IPS-18c (cell line): ENCODE data around the gene WNT3A.
"Not testable (repeated sequence)": the region's sequence is repeated elsewhere in the genome, so short reads cannot be mapped to it uniquely, and the experiment has no call there.

ENCODE experiments used
- H3K4me3 ChIP-seq: 2 replicates; pipeline ENCODE4 v1.7.0; 2013; ENCODE audit warnings: low read depth, mild to moderate bottlenecking, low read length, moderate library complexity; ENCODE audit not compliant: insufficient read depth
- H3K9me3 ChIP-seq: one replicate; pipeline ENCODE4 v1.6.1; 2013; ENCODE audit warnings: mild to moderate bottlenecking, low read length, moderate library complexity; ENCODE audit not compliant: control insufficient read depth, insufficient read depth

The WNT3A gene

GRCh38 chr1:228018961-228019721 is 12.3 kb downstream of the WNT3A start:
- H3K9me3 ChIP-seq: no peaks in the 10 kb centered on the region

DNA sequence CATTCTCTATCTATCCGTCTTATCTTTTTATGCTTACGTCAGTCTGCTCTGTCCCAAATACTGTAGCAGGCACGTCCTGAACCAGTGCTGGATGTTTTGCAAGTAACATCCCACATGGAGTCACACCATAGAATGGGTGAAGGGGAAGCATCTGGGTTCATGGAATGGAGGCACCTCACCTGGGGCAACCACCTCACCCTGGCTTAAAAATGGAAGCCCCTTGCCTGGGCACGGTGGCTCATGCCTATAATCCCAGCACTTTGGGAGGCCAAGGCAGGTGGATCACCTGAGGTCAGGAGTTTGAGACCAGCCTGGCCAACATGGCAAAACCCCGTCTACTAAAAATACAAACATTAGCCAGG is 12.9 kb downstream of the WNT3A start:
- H3K9me3 ChIP-seq, H3K4me3 ChIP-seq: not testable (repeated sequence)

More at GRCh38 chr1:228018961-228019721, 12.3 kb downstream of the WNT3A start:
- H3K4me3 ChIP-seq: no peak overlapping the region

DNA sequence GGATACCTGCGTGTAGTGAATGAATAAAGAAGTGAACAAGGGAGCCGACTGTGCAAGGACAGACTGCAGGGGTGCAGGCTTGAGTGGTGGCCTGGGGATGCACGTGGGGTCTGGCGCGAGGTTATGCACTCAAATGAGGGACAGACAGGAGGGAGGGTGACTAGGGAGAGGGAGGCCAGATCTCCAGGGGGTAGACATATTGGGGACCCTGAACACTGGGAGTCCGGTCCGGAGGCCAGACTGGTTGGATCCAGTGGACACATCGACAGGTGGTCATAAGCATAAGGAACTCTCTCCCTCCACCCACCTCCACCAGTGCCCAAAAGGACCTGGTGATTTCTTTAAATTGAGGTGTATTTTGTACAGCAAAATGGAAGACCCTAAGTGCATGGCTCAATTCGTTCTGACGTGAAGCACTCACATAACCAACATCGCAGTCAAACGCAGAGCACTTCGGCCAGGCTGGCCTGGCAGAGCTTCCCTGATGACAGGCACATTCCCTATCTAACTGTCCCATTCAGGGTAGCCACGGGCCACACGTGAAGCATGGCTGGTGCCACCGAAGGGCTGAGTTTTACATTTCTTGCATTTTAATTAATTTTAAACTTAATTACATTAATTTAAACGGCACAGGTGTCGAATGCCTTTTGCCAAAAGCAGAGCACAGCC is 14.0 kb downstream of the WNT3A start:
- Histone ChIP-seq H3K4me3 (no peak overlapping the region), H3K9me3 (no peaks in the 10 kb centered on the region)

DNA sequence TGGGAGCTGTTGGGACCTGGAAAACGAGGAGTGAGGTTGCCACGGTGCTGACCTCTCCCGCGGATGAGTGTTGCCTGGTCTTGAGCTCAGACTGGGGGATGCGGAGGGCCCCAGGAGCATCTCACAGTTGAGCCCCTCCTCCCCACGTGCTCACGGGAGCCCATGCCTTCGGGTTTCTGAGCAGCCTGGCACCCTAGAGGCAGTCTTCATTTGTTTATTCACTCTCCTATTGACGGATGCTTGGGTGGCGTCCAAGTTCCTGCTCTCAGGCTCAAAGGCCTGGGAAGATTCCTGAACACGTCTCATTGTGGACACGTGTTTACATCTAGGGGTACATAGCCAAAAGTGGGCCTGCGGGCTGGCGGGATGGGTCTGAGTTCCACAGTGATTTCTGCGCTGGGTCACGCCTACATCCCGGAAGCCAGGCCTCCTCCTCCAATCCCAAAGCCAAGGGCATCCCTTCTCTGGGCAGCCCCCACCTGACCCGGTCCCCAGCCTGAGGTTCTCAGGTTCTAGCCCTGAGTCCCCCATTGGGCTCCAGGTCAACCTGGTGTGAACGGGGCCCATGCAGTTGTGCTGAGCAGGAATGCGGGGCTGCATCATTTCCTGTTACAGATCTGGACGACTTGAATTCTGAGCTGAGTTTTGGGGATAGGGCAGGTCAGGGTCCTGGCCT is 14.7 kb downstream of the WNT3A start:
- H3K4me3 ChIP-seq: no peak overlapping the region
- no peaks in the 10 kb centered on the region for H3K9me3 ChIP-seq

DNA sequence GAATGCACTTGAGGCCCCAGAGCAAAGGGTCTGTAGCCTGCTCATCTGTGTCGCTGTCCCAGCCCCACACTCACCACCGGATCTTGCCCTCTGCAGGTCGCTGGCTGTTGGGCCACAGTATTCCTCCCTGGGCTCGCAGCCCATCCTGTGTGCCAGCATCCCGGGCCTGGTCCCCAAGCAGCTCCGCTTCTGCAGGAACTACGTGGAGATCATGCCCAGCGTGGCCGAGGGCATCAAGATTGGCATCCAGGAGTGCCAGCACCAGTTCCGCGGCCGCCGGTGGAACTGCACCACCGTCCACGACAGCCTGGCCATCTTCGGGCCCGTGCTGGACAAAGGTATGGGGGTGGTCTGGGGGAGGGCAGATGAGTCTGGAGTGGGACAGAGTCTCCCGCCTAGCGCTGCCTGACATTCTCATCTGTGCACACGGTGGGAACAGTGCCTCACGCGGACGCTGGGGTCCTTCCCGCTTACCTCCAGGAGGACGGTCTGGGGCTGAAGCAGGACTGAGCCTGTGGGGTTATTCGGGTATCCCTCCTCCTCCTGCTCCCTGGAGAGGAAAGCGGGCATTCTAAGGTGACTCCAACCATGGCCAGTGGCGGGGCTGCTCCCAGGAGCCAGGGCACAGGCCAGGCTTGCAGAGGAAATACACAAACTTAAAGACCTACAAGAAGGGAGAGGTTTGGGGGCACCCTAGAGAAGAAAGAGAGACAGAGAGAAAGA is 15.9 kb downstream of the WNT3A start:
- Histone ChIP-seq H3K9me3 (no peaks in the 10 kb centered on the region), H3K4me3 (no peak overlapping the region)

GRCh38 chr1:228023294-228023639 is 16.5 kb downstream of the WNT3A start:
- H3K9me3 ChIP-seq: no peaks in the 10 kb centered on the region

DNA sequence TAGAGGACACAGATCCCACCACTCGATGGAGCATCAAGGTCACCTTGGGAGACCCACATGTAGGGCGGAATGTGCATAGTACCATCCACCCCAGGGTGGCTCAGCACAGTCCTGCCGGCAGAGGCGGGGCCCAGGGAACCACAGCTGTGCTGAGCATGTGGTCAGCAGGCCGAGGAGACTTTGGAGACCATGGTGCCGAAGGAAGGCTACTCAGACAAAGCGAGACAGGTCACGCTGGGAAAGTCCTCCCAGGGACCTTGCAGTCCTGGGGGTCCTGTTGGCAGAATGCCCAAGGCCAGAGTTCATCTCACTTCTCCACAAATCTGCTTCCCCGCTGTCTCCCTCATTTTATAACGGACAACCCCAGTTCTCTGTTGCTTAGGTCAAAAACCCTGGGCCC is 22.5 kb downstream of the WNT3A start:
- no peak overlapping the region for H3K4me3 ChIP-seq
- H3K9me3 ChIP-seq: no peaks in the 10 kb centered on the region

More at GRCh38 chr1:228023294-228023639, 16.5 kb downstream of the WNT3A start:
- H3K4me3 ChIP-seq: no peak overlapping the region

DNA sequence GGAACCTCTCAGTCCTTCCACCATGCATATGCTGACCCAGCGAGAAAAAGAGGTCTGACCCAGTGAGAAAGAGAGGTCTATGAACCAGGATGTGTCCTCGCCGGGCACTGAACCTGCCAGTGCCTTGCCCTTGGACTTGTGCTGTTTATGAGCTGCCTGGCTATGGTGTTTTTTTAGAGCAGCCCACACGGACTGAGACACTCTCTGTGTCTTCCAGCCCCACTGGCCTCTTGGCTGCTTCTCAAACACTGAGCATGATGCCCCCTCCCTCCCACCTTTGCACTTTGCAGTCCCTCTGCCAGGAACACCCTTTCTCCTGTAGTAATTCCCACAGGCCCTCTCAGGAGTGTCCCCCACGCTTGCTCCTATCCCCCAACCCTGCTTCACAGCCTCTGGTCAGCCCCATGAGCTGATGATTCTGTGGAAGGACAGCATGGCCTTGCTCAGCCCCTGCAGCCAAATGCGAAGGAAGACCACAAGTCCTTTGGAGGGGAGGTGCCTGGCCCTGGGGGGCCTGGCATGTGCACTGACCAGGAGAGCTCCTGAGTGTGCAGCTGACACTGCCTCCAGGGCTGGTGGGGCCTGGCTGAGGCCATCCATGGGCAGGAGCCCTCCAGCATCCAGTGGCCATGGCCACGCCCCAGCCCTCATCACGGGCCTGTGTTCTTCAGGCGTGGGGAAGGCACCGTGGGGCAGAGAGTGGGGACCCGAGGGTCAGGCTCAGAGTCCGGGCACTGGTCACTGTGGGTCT is 23.8 kb downstream of the WNT3A start:
- H3K4me3 ChIP-seq: no peak overlapping the region
- H3K9me3 ChIP-seq: no peaks in the 10 kb centered on the region

DNA sequence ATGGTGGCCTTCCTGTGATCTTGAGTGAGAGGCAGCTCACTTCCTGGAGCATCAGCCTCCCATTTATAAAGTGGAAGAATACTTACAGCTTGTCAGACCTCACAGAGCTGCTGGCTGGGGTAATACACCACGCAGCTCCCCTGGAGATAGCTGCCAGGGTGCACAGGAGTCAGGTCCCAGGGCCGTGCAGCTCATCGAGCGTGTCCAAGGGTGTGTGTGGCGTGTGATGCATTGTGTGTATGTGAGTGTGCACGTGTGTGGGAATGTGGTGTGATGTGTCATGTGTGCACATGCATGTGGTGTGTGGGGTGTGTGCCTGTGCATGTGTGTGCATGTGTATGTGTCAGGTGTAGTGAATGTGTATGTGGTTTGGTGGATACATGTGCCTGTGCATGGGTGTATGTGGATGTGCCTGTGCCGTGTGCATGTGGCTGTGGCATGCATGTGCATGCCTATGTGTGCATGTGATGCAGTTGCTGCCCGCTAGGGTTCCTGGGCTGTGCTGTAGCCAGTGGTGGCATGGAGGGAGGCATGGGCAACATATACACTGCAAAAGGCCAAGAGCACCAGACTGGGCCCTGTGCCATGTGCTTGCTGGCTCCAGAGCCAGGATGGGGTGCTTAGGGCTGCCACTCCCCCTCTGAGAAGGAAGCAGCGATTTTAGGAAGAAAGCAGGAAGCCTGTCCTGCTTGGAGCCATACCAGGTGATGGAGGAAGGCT is 24.6 kb downstream of the WNT3A start:
- Histone ChIP-seq H3K4me3 (no peak overlapping the region), H3K9me3 (no peaks in the 10 kb centered on the region)

DNA sequence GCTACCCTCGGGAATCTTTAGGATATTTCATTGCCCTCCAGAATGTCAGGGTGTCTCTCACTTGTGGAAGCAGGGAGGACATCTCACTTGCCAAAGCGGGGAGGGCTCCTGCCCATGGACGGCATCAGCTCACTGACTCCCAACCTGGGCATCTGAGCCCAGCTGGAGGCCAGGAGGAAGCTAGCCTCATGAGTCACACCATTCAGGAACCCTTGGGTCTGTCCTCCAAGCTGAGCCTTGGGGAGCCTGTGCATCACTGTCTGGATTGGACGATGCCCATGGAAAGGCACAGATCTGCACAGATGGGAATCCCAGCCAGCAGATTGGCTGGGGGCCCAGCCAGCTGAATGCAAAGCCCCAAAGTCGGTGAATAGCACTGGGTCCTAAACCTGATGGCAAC is 25.2 kb downstream of the WNT3A start:
- H3K4me3 ChIP-seq: no peak overlapping the region
- H3K9me3 ChIP-seq: no peaks in the 10 kb centered on the region

DNA sequence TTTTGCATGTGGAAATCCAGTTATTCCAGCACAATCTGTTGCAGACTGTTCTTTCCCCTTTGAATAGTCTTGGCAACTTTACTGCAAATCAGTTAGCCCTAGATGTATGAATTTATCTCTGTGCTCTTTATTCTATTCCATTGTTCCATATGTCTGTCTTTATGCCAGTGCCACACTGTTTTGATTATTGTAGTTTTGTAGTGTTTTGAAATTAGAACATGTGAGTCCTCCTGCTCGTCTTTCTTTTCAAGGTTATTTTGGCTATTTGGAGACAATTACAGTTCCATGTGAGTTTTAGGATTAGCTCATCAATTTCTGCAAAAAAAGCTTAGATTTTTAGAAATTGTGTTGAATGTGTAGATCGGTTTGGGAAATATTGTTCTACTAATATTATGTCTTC is 26.6 kb downstream of the WNT3A start:
- no peak overlapping the region for H3K4me3 ChIP-seq
- H3K9me3 ChIP-seq: no peaks in the 10 kb centered on the region

GRCh38 chr1:228034954-228035837 is 28.4 kb downstream of the WNT3A start:
- H3K9me3 ChIP-seq: no peaks in the 10 kb centered on the region
- no peak overlapping the region for H3K4me3 ChIP-seq

DNA sequence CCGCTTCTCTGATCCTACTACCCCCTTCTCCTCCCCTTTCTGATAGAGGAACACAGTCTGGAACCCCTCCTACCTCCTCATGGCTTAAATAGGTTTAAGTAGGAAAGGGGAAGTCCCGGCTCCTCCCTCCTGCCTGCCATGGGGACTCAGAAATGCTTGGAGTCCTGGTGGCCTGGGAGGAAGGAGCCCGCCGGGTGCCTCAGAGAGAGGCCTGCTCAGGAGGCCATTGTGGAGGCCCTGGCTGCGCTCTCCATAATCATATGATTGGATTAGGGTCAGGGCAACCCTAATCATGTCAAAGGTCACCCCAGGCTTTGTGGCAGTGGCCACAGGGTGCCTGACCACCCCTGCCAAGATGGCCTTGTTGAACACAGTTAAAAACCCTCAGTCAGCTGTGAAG is 29.0 kb downstream of the WNT3A start:
- Histone ChIP-seq H3K9me3 (no peaks in the 10 kb centered on the region), H3K4me3 (no peak overlapping the region)

DNA sequence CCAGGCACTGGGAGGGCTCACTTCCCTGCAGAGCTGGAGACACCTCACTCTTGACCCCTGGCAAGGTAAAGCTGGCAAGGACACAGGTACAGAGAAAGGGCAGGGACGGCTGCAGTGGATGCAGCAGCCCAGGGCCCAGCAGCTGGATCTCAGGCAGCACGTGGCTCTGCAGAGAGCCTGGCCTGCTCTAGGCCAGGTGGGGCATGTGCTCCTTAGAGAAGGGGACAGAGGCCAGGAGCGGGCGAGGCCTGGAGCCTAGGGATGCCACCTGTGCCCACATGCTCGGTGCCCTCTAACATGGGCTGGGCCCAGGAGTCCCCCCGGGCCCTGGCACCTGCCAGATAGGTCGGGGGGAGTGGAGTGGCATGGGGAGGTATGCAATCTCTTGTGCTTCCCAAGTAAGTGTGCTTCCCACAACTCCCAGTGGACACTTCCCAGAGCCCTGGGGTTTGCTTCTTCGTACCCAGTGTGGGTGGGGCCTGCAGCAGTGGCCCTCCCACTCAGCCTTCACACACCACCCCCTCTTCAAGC is 30.0 kb downstream of the WNT3A start:
- Histone ChIP-seq H3K4me3 (no peak overlapping the region), H3K9me3 (no peaks in the 10 kb centered on the region)
